Glutamatergic neuron (in vitro differentiated cells): ENCODE data around the gene PTPRH. TPM values are rescaled to one million over a fixed set of nuclear protein-coding genes. Genes with fewer than 3 reads are reported as not detected.

Experiments used
- DNase-seq: peaks from one replicate; pipeline ENCODE4 v3.0.0; 2022
- H3K27ac Mint-ChIP-seq: one replicate; pipeline ENCODE4 v1.8.0; 2020; ENCODE audit warnings: mild to moderate bottlenecking, mixed read lengths, inconsistent platforms; ENCODE audit not compliant: unreplicated experiment
- H3K27me3 Mint-ChIP-seq: one replicate; pipeline ENCODE4 v1.8.0; 2020; ENCODE audit warnings: mild to moderate bottlenecking, moderate library complexity, mixed read lengths, inconsistent platforms; ENCODE audit not compliant: unreplicated experiment
- H3K36me3 Mint-ChIP-seq: one replicate; pipeline ENCODE4 v1.8.0; 2020; ENCODE audit warnings: mild to moderate bottlenecking, mixed read lengths, inconsistent platforms; ENCODE audit not compliant: unreplicated experiment
- H3K4me1 Mint-ChIP-seq: one replicate; pipeline ENCODE4 v1.8.0; 2020; ENCODE audit warnings: mild to moderate bottlenecking, low read depth, mixed read lengths, inconsistent platforms; ENCODE audit not compliant: unreplicated experiment
- H3K4me3 Mint-ChIP-seq: one replicate; pipeline ENCODE4 v1.8.0; 2020; ENCODE audit warnings: mild to moderate bottlenecking, mixed read lengths, inconsistent platforms; ENCODE audit not compliant: unreplicated experiment
- H3K9me3 Mint-ChIP-seq: one replicate; pipeline ENCODE4 v1.8.0; 2020; ENCODE audit warnings: mild to moderate bottlenecking, moderate library complexity, mixed read lengths, inconsistent platforms; ENCODE audit not compliant: unreplicated experiment
- CTCF ChIP-seq: fragments of 200-600 bp; sonication (generic); IDR thresholded peaks from one replicate; pipeline ENCODE4 v1.5.0; 2021; ENCODE audit not compliant: partially characterized antibody, unreplicated experiment
- total RNA-seq: library from RNA; stranded (reverse); fragmentation: NEBNext Ultra II Directional; extraction: Animal tissue kit (Norgen Biotek cat#: 25700); gene quantifications from one replicate; pipeline ENCODE4 v1.2.1, GENCODE V29; 2021; ENCODE audit not compliant: unreplicated experiment

Gene PTPRH
- total RNA-seq, 1 donor from 2014 or later, result 7.4 TPM

DNA sequence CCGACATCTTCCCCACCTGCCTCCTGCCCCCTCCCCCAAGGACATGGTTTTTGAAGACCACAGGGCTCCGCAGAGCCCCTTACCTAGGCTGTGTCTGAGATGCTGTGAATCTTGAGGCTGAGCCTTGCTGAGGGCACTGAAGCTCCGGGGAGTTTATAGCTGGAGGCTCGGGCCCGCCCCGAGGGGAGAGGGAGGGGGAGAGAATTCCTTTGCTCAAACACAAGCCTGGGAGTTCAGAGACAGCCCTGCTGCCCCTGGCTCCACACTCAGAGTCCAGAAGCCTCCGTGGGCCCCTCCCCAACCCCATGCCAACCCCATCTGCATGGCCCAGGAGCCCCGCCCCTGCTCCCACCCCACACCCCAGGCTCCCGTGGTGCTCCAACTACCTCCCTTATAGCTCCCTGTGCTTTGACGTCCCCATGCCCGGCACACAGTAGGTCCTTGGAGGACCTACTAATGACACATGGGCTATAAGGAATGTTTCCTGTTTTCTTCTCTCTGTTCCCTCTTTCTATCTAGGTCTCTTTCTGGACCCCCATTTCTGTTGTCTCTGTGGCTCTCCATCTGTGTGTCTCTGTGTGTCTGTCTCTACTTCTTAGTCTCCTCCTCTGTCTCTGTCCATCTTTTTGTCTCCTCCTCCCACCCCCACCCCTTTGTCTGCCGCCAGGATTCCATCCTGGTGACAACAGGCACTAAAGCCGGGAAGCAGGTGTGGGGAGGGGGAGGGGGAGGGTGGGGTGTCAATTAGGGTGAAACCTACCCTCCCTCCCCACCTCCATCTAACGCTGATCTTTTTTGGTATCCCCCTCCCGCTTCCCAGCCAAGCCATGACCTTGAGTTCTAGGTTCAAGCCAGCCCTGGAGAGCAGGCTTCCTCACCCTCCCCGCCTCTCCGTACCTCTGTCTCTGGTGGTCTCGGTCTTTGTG is 60.0 kb downstream of the PTPRH start, which contains the start of gene TNNT1:
Gene TNNT1 (minus strand): TSS at position 129 of the 926 bp plus-strand sequence. CDS start 2,049 bp downstream, outside the sequence.
- Mint-ChIP-seq H3K9me3 (peaks cover 12% of the 10 kb centered on the region), H3K27me3 (peaks cover 22% of the 10 kb centered on the region), H3K4me1 (peaks cover 7% of the 10 kb centered on the region)

GRCh38 chr19:55147545-55148251 is 61.6 kb downstream of the PTPRH start:
- Mint-ChIP-seq H3K36me3 (peaks cover 5% of the 10 kb centered on the region), H3K9me3 (peaks cover 9% of the 10 kb centered on the region), H3K27me3 (peaks cover 20% of the 10 kb centered on the region), H3K4me3 (no peak overlapping the region), H3K27ac (no peak overlapping the region), H3K4me1 (peaks cover 7% of the 10 kb centered on the region)
- no peak for TF ChIP-seq CTCF
- no peak for DNase-seq

More for the DNA sequence above, 60.0 kb downstream of the PTPRH start, which contains the start of gene TNNT1:
- Mint-ChIP-seq H3K36me3 (peaks cover 5% of the 10 kb centered on the region), H3K27ac (peak within 1 kb of the TSS; percentile 73), H3K4me3 (peak within 1 kb of the TSS; percentile 20)
- DNase-seq, result no peak
- TF ChIP-seq CTCF, result no peak

GRCh38 chr19:55146705-55147273 is 62.5 kb downstream of the PTPRH start:
- TF ChIP-seq CTCF, result no peak
- no peak overlapping the region for H3K4me3 Mint-ChIP-seq
- no peak overlapping the region for H3K27ac Mint-ChIP-seq

DNA sequence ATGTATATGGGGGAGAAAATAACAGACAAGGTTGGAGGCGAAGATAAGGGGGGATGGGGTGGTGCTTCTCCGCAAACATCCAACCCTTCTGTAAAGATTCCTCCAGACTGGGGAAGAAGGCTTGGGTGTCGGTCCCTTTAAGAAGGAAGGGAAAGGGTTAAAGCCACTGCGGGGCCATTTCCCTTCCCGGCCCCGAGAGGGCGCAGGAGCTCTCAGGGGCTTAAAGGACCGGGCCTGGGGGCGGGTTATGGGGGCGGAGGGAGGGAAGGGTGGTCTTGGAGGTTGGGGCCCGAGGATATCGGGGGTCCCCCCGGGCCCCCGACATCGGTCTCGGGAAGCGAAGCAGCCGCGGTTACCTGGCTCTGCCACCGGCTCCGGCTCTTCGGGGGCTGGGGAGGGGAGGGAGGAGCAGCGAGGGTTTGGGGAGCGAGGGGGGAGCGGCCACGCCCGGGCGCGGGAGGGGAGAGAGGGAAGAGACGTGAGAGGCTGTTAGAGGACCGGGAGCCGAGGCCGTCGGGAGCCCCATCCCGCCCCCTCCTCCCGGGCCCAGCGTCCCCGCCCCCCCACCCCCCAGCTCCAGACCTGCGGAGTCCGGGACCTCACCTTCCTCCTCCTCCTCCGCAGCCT is 63.1 kb downstream of the PTPRH start:
- Mint-ChIP-seq H3K27ac (no peak overlapping the region), H3K36me3 (peaks cover 5% of the 10 kb centered on the region), H3K4me3 (no peak overlapping the region), H3K9me3 (peaks cover 4% of the 10 kb centered on the region), H3K27me3 (peaks cover 14% of the 10 kb centered on the region), H3K4me1 (peaks cover 6% of the 10 kb centered on the region)
- no peak for DNase-seq
- peak; percentile 67 for TF ChIP-seq CTCF

More at GRCh38 chr19:55146705-55147273, 62.5 kb downstream of the PTPRH start:
- H3K4me1 Mint-ChIP-seq, result peaks cover 7% of the 10 kb centered on the region
- peaks cover 4% of the 10 kb centered on the region for H3K9me3 Mint-ChIP-seq
- H3K36me3 Mint-ChIP-seq, result peaks cover 5% of the 10 kb centered on the region
- peaks cover 16% of the 10 kb centered on the region for H3K27me3 Mint-ChIP-seq
- DNase-seq, result peak; percentile 58
